HG02642 (cell line): ENCODE results near the gene DDB1.

Experiments used
- ATAC-seq: cut with Tn5 transposase; IDR thresholded peaks from one replicate; pipeline ENCODE4 v1.9.1; 2021; ENCODE audit warnings: mild to moderate bottlenecking; ENCODE audit not compliant: unreplicated experiment, poor library complexity

The DDB1 gene

DNA sequence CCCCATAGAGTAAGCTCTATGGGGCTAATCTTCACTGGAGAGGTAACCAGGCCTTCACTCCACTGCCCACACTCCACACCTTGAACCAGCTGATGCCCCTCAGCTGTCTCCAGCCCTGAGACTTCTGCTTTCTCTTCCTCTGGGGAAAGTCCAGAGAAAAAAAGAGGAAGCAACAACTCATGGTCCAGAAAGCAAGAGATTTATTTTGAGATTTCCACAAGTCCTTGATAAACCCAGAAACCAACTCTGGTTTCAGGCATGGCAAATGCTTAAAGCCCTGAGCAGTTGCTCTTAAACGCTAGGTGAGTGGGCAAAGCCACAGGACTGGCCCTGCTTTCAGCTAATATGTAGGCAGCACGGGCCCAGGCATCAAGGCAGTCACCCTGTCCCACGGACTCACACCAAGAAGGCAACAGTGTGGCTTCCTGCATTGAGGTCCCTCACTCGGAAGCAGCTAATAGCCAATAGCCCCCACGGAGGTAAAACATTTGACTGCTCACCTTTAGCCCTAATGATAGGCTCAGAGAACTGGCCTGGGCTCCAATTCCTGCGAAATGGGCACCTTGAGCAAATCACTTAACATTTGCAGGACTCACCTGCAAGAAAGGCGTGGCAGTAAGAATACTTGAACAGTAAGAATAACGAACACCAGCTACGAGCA, 24.5 kb upstream of the DDB1 start:
- peak; percentile 43 for ATAC-seq

- no peak for ATAC-seq
Measured at GRCh38 chr11:61356706-61357105, 23.8 kb upstream of the DDB1 start.

DNA sequence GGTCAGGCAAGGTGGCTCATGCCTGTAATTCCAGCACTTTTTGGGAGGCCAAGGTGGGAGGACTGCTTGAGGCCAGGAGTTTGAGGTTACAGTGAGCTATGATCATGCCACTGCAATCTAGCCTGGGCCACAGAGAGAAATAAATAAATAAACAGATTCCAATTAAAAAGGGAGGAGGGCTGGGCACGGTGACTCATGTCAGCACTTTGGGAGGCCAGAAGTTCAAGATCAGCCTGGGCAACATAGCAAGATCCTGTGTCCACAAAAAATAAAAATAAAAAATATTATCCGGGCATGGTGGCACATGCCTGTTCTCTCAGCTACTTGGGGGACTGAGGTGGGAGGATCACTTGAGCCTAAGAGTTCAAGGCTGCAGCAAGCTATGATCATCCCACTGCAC, 21.3 kb upstream of the DDB1 start:
- ATAC-seq: no peak

DNA sequence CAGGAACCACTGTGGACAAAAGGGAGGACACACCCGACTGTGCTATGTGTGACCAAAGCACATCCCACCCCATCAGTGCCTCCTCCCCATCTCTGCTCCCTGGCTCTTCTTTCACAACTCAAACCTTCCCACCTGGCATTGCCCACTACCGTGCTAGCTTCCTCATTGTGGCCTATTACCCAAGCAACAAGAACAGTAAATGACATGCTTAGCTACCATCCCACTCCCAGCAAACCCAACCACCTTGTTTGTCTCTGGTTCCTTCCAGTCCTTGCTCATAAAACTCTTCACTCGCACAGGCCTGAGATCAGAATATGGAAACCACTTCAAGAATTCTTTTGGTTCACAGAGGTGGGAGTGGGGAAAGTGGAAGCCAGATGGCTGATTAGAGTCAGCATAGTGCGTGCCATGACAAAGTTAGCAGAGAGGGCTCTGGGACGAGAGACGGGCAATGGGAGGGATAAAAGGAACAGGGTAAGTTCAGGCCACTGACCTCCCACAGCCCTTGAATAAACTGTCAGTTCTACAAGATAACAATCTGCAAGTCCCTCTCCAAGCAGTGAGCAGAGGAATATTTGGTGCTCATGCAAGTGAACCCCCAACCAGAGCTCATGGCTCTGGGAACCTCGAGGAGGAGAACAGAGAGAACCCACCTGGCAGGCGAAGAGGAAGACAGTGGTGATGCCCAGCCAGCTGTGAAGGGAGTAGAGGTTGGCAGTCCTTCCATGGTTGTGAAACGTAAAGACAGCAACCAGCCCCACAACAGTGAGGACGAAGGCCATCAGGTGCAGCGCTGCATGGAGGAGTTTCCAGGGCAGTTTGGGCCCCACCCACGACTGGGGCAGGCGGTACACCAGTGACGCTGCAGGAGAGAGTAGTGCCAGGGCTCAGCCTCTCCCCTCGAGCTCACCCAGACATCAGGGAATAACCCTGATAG, 20.5 kb upstream of the DDB1 start:
- no peak for ATAC-seq

GRCh38 chr11:61352038-61352437, 19.1 kb upstream of the DDB1 start:
- no peak for ATAC-seq

DNA sequence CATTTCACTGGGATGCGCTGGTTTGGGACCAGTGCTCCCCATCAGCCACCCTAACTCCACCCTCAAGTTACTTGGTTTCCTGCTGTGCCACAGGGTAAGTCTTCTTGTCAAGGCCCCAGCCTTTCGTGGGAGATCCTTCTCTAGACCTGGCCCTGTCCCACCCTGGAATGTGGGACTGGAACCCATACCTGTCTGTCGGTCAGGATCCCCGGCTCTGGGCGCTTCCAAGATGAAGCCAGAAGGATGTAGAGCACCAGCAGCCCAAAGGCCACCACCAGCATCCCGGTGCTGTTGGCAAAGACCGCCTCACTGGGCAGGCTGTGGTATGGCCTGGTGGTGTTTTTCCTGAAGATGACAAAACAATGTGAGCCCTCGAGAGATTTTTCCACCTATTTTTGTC, 17.9 kb upstream of the DDB1 start:
- no peak for ATAC-seq

- no peak for ATAC-seq
Measured at GRCh38 chr11:61350336-61350735, 17.4 kb upstream of the DDB1 start.

DNA sequence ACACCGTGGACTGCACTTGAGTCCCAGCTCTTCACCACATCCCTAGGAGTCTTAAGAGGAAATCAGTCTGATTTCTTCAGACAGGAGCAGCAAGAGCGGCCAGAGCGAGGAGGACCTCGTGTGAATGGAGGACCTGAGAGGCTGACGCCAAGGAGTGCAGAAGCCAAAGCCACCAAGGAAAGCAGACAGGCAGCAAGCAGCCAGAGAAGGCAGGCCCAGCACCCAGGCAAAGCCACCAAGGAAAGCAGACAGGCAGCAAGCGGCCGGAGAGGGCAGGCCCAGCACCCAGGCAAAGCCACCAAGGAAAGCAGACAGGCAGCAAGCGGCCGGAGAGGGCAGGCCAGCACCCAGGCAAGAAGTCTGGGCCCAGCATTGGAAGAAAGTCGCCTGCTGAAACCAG, 17.0 kb upstream of the DDB1 start:
- ATAC-seq: no peak

GRCh38 chr11:61349189-61349751, 16.4 kb upstream of the DDB1 start:
- no peak for ATAC-seq

DNA sequence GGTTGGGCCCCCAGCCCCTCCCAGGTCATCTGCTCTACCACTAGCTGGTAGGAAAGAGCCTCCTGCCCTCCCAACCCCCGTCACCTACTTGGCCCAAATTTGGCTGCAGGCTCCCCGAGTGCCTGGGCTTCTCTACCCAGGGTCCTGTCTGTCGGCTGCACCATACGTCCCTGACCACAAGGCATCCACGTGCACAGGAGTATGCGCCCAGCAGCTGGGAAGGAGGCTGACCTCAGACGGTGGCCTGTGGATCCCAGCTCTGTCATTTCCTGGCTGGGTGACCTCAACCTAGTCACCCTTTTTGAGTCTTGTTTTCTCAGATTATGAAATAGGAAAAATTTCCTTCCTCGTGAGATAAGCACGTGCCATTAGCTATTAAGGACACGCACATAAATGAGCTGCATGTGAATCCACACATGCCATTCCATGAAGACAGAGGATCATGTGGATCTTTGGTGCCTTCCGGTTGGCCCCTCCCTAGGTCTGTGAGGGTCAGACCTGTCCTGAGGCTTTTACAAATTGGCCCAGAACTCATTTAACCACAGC, 15.1 kb upstream of the DDB1 start:
- no peak for ATAC-seq

GRCh38 chr11:61345954-61346843, 13.3 kb upstream of the DDB1 start:
- no peak for ATAC-seq

DNA sequence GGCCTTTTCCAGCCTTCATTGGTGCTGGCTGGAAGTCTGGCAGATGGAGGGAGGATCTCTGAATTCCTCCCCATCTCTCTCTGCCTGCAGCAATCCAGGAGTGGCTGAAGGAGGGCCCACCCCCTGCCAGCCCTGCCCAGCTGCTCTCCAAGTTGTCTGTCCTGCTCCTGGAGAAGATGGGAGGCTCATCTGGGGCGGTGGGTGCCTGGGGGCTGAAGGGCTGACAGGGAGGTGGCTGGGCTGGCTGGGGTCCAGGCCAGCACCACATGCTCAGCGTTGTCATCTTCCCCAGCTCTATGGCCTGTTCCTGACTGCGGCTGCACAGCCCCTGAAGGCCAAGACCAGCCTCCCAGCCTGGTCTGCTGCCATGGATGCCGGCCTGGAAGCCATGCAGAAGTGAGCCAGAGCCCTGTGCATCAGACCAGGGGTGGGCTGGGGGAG, 12.3 kb upstream of the DDB1 start:
- no peak for ATAC-seq

- no peak for ATAC-seq
Measured at GRCh38 chr11:61343792-61344745, 11.2 kb upstream of the DDB1 start.

DNA sequence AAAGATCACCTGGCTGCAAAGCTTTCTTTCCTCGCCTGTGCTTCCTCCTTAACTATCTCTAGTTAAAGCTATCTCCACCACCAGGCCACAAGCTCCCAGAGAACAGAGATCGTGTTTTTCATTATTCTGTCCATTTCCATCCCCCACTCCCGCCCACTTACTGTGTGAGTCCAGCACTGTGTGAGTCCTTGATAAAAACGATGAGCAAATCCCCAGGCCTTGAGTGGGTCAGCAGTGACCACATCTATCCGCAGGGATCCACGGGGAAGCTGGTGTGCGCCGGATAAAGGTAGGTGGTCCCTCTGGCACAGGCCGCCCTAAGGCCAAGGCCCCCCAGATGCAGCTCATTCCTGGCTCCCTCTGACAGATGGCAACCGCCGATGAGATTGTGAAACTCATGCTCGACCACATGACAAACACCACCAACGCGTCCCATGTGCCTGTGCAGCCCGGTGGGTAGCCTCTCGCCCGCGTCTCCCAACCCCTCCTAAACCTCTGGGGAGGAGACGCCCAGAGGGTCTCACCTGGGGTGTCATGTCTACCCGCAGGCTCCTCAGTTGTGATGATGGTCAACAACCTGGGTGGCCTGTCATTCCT, 9.4 kb upstream of the DDB1 start:
- no peak for ATAC-seq

DNA sequence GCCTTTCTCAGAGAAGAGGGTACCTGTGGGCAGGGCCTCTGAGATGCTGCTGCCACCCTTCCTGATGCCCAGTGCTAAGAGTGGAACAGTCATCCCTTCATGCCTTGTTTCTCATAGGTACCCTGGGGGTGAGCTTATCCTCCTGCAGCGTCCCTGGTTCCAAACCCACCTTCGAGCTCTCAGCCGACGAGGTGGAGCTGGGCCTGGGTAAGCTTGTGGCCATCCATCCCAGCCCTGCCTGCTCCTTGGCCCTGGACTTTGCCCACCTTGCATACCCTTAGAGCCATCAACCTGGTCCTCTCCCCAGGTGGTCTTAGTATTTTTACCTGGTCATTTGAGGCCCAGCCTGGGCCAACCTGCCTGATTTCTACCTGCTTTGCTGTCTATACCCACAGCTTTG, 8.8 kb upstream of the DDB1 start:
- no peak for ATAC-seq

DNA sequence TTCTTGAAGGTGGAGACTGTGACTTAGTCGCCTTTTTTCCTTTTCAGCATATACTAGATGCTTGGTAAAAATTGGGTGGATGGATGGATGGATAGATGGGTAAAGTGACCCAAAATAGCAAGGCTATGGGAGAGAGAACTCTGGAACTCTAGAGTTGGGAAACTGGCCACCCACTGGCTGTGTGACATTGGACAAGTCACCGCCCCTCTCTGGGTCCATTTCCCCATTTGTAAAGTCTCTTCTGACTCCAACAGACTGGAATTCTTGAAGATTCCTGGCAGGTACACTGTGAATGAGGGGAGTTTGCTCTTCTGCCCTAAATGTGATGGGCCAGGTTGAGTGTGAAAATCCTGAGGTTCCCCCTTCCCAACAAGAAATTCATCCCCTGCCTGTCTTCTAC, 8.1 kb upstream of the DDB1 start:
- ATAC-seq: no peak

- no peak for ATAC-seq
Measured at GRCh38 chr11:61339490-61339878, 6.6 kb upstream of the DDB1 start.

- ATAC-seq: no peak
Measured at GRCh38 chr11:61338783-61339489, 6.0 kb upstream of the DDB1 start.
